Measurements from ENCODE around the gene KDM5C. TPM values are rescaled to one million over a fixed set of nuclear protein-coding genes. Genes with fewer than 3 reads are reported as not detected.

Gene KDM5C
- total RNA-seq, 1 donor from 2014 or later, result 84.5 TPM

DNA sequence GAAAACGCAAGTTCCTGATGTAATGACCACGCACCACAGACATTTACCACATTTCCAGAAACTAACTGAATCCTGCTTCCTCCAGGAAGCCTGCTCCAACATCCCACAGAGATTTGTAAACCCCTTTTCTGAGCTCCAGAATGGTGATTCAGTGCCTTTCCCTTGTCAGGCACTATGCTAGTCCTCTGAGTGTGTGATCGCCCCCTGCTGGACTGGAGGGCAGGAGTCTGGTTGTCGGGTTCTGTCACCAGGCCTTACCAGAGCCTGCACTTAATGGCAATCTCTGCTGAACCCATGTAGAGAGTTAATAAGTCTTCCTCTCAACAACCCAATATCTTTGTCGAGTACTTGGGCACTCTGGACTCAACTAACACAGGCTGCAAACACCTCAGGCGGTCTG, 14.5 kb upstream of the KDM5C start:
- no peak overlapping the region for H3K9ac ChIP-seq (ENCODE audit: low read length)
- H2AFZ ChIP-seq (ENCODE audit: low read depth, low read length), result no peak overlapping the region
- no peak for DNase-seq (ENCODE audit: low read depth)
- TF ChIP-seq EZH2 (IDR thresholded peaks at IDR 0.05; ENCODE audit: insufficient read depth, low read length), result no peak
- TF ChIP-seq, protein P1, sequence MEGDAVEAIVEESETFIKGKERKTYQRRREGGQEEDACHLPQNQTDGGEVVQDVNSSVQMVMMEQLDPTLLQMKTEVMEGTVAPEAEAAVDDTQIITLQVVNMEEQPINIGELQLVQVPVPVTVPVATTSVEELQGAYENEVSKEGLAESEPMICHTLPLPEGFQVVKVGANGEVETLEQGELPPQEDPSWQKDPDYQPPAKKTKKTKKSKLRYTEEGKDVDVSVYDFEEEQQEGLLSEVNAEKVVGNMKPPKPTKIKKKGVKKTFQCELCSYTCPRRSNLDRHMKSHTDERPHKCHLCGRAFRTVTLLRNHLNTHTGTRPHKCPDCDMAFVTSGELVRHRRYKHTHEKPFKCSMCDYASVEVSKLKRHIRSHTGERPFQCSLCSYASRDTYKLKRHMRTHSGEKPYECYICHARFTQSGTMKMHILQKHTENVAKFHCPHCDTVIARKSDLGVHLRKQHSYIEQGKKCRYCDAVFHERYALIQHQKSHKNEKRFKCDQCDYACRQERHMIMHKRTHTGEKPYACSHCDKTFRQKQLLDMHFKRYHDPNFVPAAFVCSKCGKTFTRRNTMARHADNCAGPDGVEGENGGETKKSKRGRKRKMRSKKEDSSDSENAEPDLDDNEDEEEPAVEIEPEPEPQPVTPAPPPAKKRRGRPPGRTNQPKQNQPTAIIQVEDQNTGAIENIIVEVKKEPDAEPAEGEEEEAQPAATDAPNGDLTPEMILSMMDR (IDR thresholded peaks at IDR 0.05; ENCODE audit: insufficient read depth, low read depth, low read length), result no peak
- H3K4me1 ChIP-seq (ENCODE audit: insufficient read depth, low read length), result no peaks in the 10 kb centered on the region
- no peak overlapping the region for H3K27ac ChIP-seq (ENCODE audit: low read depth, low read length)
- Mint-ChIP-seq H3K4me3 (ENCODE audit: unreplicated experiment) (no peak overlapping the region), H3K27me3 (ENCODE audit: low read depth, unreplicated experiment) (no peaks in the 10 kb centered on the region), H3K36me3 (ENCODE audit: low read depth, unreplicated experiment) (peaks cover 8% of the 10 kb centered on the region), H3K4me1 (ENCODE audit: low read depth, unreplicated experiment) (no peaks in the 10 kb centered on the region), H3K27ac (ENCODE audit: unreplicated experiment) (no peak overlapping the region), H3K9me3 (ENCODE audit: unreplicated experiment) (no peaks in the 10 kb centered on the region)
- H3K4me3 ChIP-seq (ENCODE audit: insufficient read depth, low read depth, low read length), result no peak overlapping the region
- H3K4me2 ChIP-seq (ENCODE audit: low read length), result no peak overlapping the region
- H3K9me3 ChIP-seq (ENCODE audit: insufficient read depth, low read depth, low read length), result no peaks in the 10 kb centered on the region
- no peaks in the 10 kb centered on the region for H4K20me1 ChIP-seq (ENCODE audit: insufficient read depth, low read length)
- no peaks in the 10 kb centered on the region for H3K36me3 ChIP-seq (ENCODE audit: insufficient read depth, low read length)
- no peaks in the 10 kb centered on the region for H3K79me2 ChIP-seq (ENCODE audit: insufficient read depth, low read length)
- no peaks in the 10 kb centered on the region for H3K27me3 ChIP-seq (ENCODE audit: insufficient read depth, low read length)
- FAIRE-seq, result peak; percentile 26

DNA sequence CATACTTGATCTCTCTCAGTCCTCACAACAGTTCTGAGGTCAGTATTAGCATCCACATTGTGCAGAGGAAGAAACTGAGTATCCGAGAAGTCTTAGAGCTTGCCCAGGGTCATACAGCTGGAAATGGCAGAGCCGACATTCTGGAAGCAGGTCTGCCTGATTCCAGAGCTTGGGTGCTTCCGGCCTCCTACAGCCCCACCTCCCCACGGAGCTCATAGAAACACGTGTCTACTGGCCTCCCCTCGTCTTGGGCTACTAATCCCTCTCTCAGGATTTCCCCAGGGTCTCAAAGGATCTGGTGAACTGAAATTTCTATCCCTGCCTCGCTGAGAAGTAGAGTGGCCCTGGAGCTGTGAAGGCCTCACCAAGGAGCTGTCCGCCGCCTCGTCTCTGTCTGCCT, 12.0 kb upstream of the KDM5C start:
- TF ChIP-seq, protein P1 (IDR thresholded peaks at IDR 0.05; ENCODE audit: insufficient read depth, low read depth, low read length), result no peak
- no peak for TF ChIP-seq EZH2 (IDR thresholded peaks at IDR 0.05; ENCODE audit: insufficient read depth, low read length)
- no peaks in the 10 kb centered on the region for H3K27me3 ChIP-seq (ENCODE audit: insufficient read depth, low read length)
- DNase-seq (ENCODE audit: low read depth) (no peak), FAIRE-seq (no peak)
- Mint-ChIP-seq H3K27ac (ENCODE audit: unreplicated experiment) (no peak overlapping the region), H3K9me3 (ENCODE audit: unreplicated experiment) (no peaks in the 10 kb centered on the region), H3K36me3 (ENCODE audit: low read depth, unreplicated experiment) (peaks cover 12% of the 10 kb centered on the region), H3K4me1 (ENCODE audit: low read depth, unreplicated experiment) (no peaks in the 10 kb centered on the region), H3K27me3 (ENCODE audit: low read depth, unreplicated experiment) (no peaks in the 10 kb centered on the region), H3K4me3 (ENCODE audit: unreplicated experiment) (no peak overlapping the region)
- H3K9me3 ChIP-seq (ENCODE audit: insufficient read depth, low read depth, low read length), result no peaks in the 10 kb centered on the region
- no peak overlapping the region for H3K27ac ChIP-seq (ENCODE audit: low read depth, low read length)
- no peak overlapping the region for H3K4me3 ChIP-seq (ENCODE audit: insufficient read depth, low read depth, low read length)
- no peak overlapping the region for H2AFZ ChIP-seq (ENCODE audit: low read depth, low read length)
- H3K9ac ChIP-seq (ENCODE audit: low read length), result no peak overlapping the region
- no peaks in the 10 kb centered on the region for H3K4me1 ChIP-seq (ENCODE audit: insufficient read depth, low read length)
- H3K36me3 ChIP-seq (ENCODE audit: insufficient read depth, low read length), result no peaks in the 10 kb centered on the region
- no peaks in the 10 kb centered on the region for H4K20me1 ChIP-seq (ENCODE audit: insufficient read depth, low read length)
- no peaks in the 10 kb centered on the region for H3K79me2 ChIP-seq (ENCODE audit: insufficient read depth, low read length)
- H3K4me2 ChIP-seq (ENCODE audit: low read length), result no peak overlapping the region

DNA sequence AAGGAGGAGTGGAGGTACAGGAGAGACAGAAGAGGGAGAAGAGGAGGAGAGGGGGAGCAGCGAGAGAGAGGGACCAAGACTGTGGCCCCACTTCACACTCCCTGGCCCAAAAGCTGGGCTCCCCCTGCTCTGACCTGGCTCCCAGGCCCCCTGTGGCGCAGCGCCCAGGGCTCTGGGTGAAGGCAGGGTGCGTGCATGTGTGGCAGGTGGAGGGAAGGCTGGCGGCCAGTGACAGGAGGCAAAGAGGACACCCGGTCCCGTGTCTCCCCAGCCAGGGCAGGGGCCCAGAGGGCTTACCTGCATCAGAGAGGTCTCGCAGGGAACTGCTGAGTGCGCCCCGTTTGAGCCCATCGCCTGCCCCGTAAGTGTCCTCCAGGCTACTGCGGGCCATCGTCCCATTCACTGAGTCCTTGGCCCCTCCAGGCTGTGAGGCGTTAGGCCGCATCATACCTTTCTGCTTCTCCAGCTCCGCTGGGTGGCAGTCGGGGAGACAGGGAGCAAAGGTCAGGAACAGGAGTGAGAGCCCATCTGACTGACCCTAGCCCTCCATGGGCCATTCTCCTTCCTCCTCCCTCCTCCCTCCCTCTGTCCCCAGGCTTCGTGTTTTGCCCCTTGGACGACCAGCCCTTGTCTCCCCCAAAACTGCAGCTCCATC, 11.1 kb upstream of the KDM5C start:
- Histone ChIP-seq H3K27me3 (ENCODE audit: insufficient read depth, low read length) (no peaks in the 10 kb centered on the region), H3K4me3 (ENCODE audit: insufficient read depth, low read depth, low read length) (no peak overlapping the region), H3K9ac (ENCODE audit: low read length) (no peak overlapping the region), H3K9me3 (ENCODE audit: insufficient read depth, low read depth, low read length) (no peaks in the 10 kb centered on the region), H3K36me3 (ENCODE audit: insufficient read depth, low read length) (no peaks in the 10 kb centered on the region), H3K4me1 (ENCODE audit: insufficient read depth, low read length) (no peaks in the 10 kb centered on the region), H3K79me2 (ENCODE audit: insufficient read depth, low read length) (no peaks in the 10 kb centered on the region), H3K4me2 (ENCODE audit: low read length) (no peak overlapping the region), H2AFZ (ENCODE audit: low read depth, low read length) (no peak overlapping the region), H4K20me1 (ENCODE audit: insufficient read depth, low read length) (no peaks in the 10 kb centered on the region), H3K27ac (ENCODE audit: low read depth, low read length) (no peak overlapping the region)
- no peak for FAIRE-seq
- TF ChIP-seq, protein P1 (IDR thresholded peaks at IDR 0.05; ENCODE audit: insufficient read depth, low read depth, low read length), result no peak
- no peak for TF ChIP-seq EZH2 (IDR thresholded peaks at IDR 0.05; ENCODE audit: insufficient read depth, low read length)
- Mint-ChIP-seq H3K36me3 (ENCODE audit: low read depth, unreplicated experiment) (peaks cover 12% of the 10 kb centered on the region), H3K4me3 (ENCODE audit: unreplicated experiment) (no peak overlapping the region), H3K27me3 (ENCODE audit: low read depth, unreplicated experiment) (peaks cover under 1% of the 10 kb centered on the region), H3K4me1 (ENCODE audit: low read depth, unreplicated experiment) (no peaks in the 10 kb centered on the region), H3K27ac (ENCODE audit: unreplicated experiment) (no peak overlapping the region), H3K9me3 (ENCODE audit: unreplicated experiment) (no peaks in the 10 kb centered on the region)
- DNase-seq (ENCODE audit: low read depth), result no peak
